ENCODE measurements around the gene NKG7. TPM values are rescaled to one million over a fixed set of nuclear protein-coding genes. Genes with fewer than 3 reads are reported as not detected.
"Not testable (repeated sequence)": the region's sequence is repeated elsewhere in the genome, so short reads cannot be mapped to it uniquely, and the experiment has no call there.

NKG7 gene
- total and polyA plus RNA-seq, 8 donors: 0.56 to 2.1 (median 1.0) TPM; not detected in 2

DNA sequence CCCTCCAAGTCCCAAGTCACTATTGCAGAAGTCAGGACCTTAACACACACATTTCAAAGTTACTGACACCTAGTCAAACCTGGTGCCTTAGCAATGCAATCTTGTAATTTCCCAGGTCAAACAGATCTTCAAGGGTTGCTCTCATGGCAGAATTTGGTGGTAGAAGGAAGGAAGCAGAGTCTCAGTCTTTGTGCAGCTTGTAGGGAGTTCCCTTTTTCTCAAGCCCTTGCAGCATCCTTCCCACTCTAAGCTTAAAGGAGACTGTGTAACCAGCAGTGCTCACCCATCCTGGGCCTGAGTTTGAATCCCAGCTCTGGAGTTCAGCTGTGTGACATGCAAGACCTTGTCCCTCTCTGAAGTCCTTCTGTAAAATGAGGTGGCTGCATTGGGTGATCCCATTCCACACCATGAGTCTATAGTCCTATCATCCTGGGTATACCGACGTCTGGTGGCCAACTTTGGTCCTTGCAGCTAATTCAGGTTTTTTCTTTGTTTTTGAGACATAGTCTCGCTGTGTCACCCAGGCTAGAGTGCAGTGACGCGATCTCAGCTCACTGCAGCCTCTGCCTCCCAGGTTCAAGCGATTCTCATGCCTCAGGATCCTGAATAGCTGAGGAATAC, 35.2 kb upstream of the NKG7 start:
- WGBS, 2 donors: 28 to 30% methylated on average over 6 of the region's 6 CpGs
- TF ChIP-seq, protein P1, sequence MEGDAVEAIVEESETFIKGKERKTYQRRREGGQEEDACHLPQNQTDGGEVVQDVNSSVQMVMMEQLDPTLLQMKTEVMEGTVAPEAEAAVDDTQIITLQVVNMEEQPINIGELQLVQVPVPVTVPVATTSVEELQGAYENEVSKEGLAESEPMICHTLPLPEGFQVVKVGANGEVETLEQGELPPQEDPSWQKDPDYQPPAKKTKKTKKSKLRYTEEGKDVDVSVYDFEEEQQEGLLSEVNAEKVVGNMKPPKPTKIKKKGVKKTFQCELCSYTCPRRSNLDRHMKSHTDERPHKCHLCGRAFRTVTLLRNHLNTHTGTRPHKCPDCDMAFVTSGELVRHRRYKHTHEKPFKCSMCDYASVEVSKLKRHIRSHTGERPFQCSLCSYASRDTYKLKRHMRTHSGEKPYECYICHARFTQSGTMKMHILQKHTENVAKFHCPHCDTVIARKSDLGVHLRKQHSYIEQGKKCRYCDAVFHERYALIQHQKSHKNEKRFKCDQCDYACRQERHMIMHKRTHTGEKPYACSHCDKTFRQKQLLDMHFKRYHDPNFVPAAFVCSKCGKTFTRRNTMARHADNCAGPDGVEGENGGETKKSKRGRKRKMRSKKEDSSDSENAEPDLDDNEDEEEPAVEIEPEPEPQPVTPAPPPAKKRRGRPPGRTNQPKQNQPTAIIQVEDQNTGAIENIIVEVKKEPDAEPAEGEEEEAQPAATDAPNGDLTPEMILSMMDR (IDR thresholded peaks at IDR 0.05): peak in 3 of 4 donors; percentile 18 to 22 (median 19)
- H3K4me1 ChIP-seq: no peaks in the 10 kb centered on the region
- no peak overlapping the region for H3K27ac ChIP-seq
- no peak overlapping the region for H3K4me3 ChIP-seq
- peak in 3 of 4 donors; percentile 60 to 80 (median 68) for ATAC-seq
- no peaks in the 10 kb centered on the region for H3K9me3 ChIP-seq
- H3K27me3 ChIP-seq: no peaks in the 10 kb centered on the region
- H3K36me3 ChIP-seq: no peaks in the 10 kb centered on the region
- intact Hi-C loops (cut with DNase I): no loop called here
- no peak for FAIRE-seq
- peak in 1 of 6 donors; percentile 25 for DNase-seq

DNA sequence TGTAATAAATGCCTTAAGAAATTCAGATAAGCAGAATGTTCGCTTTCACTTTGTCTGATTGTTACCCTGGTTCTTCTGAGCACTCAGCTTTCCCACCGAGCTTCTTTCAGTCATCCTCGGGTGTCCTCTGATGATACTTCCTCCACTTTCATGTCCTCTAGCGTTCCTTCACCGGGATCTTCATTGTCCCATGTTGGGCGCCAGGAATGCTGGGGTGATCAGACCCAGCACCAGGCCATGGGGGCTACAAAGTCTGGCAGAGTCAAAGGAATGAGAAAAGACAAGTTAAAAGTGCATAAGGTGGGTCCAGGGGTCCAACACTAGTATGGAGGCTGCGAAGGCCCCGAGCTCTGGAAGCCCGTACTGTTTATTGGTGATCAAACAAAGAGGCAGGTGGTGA, 29.7 kb upstream of the NKG7 start:
- WGBS, 2 donors: 88 to 94% methylated on average over 9 of the region's 9 CpGs
- TF ChIP-seq, protein P1 (IDR thresholded peaks at IDR 0.05): no peak
- ATAC-seq (no peak), FAIRE-seq (no peak), DNase-seq (no peak)
- H3K27me3 ChIP-seq: no peaks in the 10 kb centered on the region
- no peaks in the 10 kb centered on the region for H3K9me3 ChIP-seq
- no peaks in the 10 kb centered on the region for H3K4me1 ChIP-seq
- no peak overlapping the region for H3K4me3 ChIP-seq
- H3K27ac ChIP-seq: no peak overlapping the region
- intact Hi-C loops (cut with DNase I): no loop called here
- no peaks in the 10 kb centered on the region for H3K36me3 ChIP-seq

DNA sequence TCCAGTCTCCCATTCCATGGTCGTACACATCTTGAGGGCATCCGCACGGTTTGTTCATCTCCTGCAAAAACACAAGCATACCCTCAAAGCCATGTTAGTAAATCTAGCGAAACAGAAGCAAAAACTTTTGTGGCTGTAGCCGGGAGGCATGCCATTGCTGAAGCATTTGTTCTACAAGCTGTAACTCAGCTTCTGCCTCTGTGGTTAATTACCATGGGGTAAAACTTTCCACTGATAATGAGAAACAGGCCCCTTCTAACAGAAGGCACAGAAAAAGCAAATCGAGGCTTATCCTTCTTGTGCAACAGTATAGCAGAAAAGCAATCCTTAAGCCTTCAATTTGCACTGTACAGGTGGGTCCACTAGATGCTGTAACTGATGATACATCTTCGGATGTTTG, 27.5 kb upstream of the NKG7 start:
- H3K4me3 ChIP-seq; FAIRE-seq; H3K27me3 ChIP-seq; ATAC-seq; H3K9me3 ChIP-seq; H3K36me3 ChIP-seq; H3K4me1 ChIP-seq; H3K27ac ChIP-seq; intact Hi-C loops (cut with DNase I); DNase-seq: not testable (repeated sequence)
- 67 to 77% methylated on average over 7 of the region's 7 CpGs for WGBS, 2 donors

DNA sequence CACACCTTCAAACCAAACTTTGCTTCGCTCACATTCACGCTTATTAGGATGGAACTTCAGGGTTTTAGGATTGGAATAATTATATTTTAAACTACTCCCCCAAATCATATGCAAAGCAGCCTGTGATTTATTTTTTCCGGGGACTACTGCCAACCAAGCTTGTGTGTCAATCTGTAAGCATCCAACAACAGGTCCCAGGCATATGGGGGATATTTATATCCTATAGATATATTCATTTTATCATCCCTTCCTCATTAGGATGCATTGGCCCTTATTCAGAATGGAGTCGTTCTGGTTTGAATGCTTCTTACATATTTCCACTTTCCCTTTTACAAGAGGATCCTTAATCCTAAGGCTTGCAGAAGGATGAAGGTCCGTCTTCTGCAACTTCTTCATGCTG, 26.8 kb upstream of the NKG7 start:
- Histone ChIP-seq H3K4me3 (no peak overlapping the region), H3K4me1 (no peaks in the 10 kb centered on the region), H3K9me3 (no peaks in the 10 kb centered on the region), H3K27ac (no peak overlapping the region), H3K36me3 (no peaks in the 10 kb centered on the region), H3K27me3 (no peaks in the 10 kb centered on the region)
- ATAC-seq (no peak), DNase-seq (no peak), FAIRE-seq (no peak)
- TF ChIP-seq, protein P1 (IDR thresholded peaks at IDR 0.05): no peak
- intact Hi-C loops (cut with DNase I): no loop called here
- WGBS, 2 donors: 73 to 87% methylated on average over 5 of the region's 5 CpGs

DNA sequence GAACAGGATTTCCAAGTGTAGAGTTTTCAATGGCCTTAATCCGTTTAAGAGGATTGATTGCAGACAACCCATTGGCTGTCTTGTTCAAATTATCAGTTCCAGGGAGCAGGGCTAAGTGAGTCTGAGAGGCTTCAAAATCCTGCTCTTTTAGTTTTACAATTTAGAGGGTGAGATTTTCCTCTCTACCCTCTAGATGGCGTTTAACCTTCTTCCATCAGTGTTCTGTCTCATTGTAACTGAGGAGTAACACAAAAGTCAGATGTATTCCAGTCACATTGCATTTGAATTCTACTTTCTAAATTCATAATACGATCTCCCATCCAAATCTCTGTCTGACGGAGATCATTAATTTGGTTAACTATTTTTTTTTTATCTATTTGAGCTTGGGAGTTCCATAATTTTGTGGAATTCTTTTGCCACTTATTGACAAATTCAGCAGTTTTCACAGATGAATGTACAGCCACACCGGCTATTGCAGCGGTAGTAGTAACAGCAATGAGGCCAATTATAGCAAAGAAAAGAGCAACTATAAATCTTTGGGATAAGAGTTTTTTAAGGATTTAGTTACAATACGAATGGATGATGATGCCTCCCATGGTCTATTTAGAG, 25.7 kb upstream of the NKG7 start:
- ATAC-seq (no peak), FAIRE-seq (no peak), DNase-seq (no peak)
- Histone ChIP-seq H3K9me3 (no peaks in the 10 kb centered on the region), H3K36me3 (no peaks in the 10 kb centered on the region), H3K27ac (no peak overlapping the region), H3K27me3 (no peaks in the 10 kb centered on the region), H3K4me3 (no peak overlapping the region), H3K4me1 (no peaks in the 10 kb centered on the region)
- intact Hi-C loops (cut with DNase I): no loop called here
- TF ChIP-seq, protein P1 (IDR thresholded peaks at IDR 0.05): peak in 3 of 4 donors; percentile 13 to 23 (median 14)
- WGBS, 2 donors: 41 to 44% methylated on average over 7 of the region's 7 CpGs

DNA sequence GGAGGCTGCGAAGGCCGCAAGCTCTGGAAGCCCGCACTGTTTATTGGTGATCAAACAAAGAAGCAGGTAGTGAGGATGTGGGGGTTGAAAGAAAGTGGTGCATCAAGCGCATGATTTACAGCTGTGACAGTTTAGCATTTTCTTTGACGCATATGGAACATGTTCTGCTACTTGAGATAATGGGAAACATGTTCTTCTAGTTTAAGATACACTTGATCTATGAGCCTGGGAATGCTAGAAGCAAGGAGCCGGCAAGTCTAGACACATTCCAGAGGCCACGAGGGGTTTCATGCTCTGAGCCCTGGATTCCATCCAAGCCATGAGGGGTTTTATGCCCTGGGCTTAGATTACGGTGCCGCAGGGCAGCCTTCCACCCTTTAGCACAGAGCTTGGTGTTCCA, 25.0 kb upstream of the NKG7 start:
- H3K36me3 ChIP-seq; H3K9me3 ChIP-seq; ATAC-seq; H3K27me3 ChIP-seq; H3K4me1 ChIP-seq; DNase-seq; H3K27ac ChIP-seq; H3K4me3 ChIP-seq; FAIRE-seq; intact Hi-C loops (cut with DNase I): not testable (repeated sequence)
- WGBS, 2 donors: 70 to 73% methylated on average over 9 of the region's 9 CpGs
